ENCODE data around the gene TLX2. TPM values are rescaled to one million over a fixed set of nuclear protein-coding genes. Genes with fewer than 3 reads are reported as not detected.

The TLX2 gene
- total and polyA plus RNA-seq, 2 of the 13 experiments (the other 11 are each of a cell fraction or from before 2014, with no cell fraction given): 0.05 to 0.20 TPM

GRCh38 chr2:74496997-74497776 is 17.1 kb upstream of the TLX2 start (continued):
- no peak for TF ChIP-seq ZNF580 (CRISPR knock-in tag; IDR thresholded peaks at IDR 0.05; ENCODE audit: borderline replicate concordance, low read depth)
- TF ChIP-seq SKI (IDR thresholded peaks at IDR 0.05; ENCODE audit: partially characterized antibody): peak; percentile 74
- peak; percentile 16; the same call in 1 of the 2 replicates for TF ChIP-seq ZNF614 (CRISPR knock-in tag; IDR thresholded peaks at IDR 0.05; ENCODE audit: borderline replicate concordance)
- TF ChIP-seq MAFK (conservative IDR thresholded peaks at IDR 0.05 in 1 of 2, IDR thresholded peaks at IDR 0.05 in 1 of 2; ENCODE audit: low read length in 2 of 2): no peak
- peak; percentile 43; the same call in 1 of the 2 replicates for TF ChIP-seq GATAD2A (CRISPR knock-in tag; IDR thresholded peaks at IDR 0.05)
- TF ChIP-seq CERS6 (CRISPR knock-in tag; IDR thresholded peaks at IDR 0.05): no peak
- TF ChIP-seq ZNF687 (CRISPR knock-in tag; IDR thresholded peaks at IDR 0.05): no peak
- peak; percentile 0 for TF ChIP-seq TAF15 (IDR thresholded peaks at IDR 0.05; ENCODE audit: low read depth, low read length, poor library complexity, severe bottlenecking)
- TF ChIP-seq HOXA5 (CRISPR knock-in tag; IDR thresholded peaks at IDR 0.05): peak; percentile 30; the same call in 1 of the 2 replicates
- no peak for TF ChIP-seq MNT (IDR thresholded peaks at IDR 0.05)
- TF ChIP-seq SIX1 (CRISPR knock-in tag; IDR thresholded peaks at IDR 0.05; ENCODE audit: borderline replicate concordance): no peak
- no peak for TF ChIP-seq KDM5B (CRISPR knock-in tag; IDR thresholded peaks at IDR 0.05; ENCODE audit: borderline replicate concordance)
- no peak for TF ChIP-seq PREB (CRISPR knock-in tag; IDR thresholded peaks at IDR 0.05)
- TF ChIP-seq NFIB (CRISPR knock-in tag; IDR thresholded peaks at IDR 0.05; ENCODE audit: borderline replicate concordance): peak; percentile 94
- TF ChIP-seq TCF12 (IDR thresholded peaks at IDR 0.05): no peak
- peak; percentile 22; the same call in 1 of the 2 replicates for TF ChIP-seq TCF12 (CRISPR knock-in tag; IDR thresholded peaks at IDR 0.05)
- TF ChIP-seq KDM3A (CRISPR knock-in tag; IDR thresholded peaks at IDR 0.05; ENCODE audit: low read depth): 0 out of 2 replicates have a peak, but pooled peaks have one; percentile 29
- TF ChIP-seq ZNF17 (CRISPR knock-in tag; IDR thresholded peaks at IDR 0.05): no peak
- peak; percentile 31; the same call in 1 of the 2 replicates for TF ChIP-seq ATF2 (CRISPR knock-in tag; IDR thresholded peaks at IDR 0.05)
- TF ChIP-seq DNMT3B (CRISPR knock-in tag; conservative IDR thresholded peaks at IDR 0.05): no peak

Data from HepG2 (cell line).